Measurements from ENCODE around the gene VENTX.

Gene VENTX, protein sequence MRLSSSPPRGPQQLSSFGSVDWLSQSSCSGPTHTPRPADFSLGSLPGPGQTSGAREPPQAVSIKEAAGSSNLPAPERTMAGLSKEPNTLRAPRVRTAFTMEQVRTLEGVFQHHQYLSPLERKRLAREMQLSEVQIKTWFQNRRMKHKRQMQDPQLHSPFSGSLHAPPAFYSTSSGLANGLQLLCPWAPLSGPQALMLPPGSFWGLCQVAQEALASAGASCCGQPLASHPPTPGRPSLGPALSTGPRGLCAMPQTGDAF

DNA sequence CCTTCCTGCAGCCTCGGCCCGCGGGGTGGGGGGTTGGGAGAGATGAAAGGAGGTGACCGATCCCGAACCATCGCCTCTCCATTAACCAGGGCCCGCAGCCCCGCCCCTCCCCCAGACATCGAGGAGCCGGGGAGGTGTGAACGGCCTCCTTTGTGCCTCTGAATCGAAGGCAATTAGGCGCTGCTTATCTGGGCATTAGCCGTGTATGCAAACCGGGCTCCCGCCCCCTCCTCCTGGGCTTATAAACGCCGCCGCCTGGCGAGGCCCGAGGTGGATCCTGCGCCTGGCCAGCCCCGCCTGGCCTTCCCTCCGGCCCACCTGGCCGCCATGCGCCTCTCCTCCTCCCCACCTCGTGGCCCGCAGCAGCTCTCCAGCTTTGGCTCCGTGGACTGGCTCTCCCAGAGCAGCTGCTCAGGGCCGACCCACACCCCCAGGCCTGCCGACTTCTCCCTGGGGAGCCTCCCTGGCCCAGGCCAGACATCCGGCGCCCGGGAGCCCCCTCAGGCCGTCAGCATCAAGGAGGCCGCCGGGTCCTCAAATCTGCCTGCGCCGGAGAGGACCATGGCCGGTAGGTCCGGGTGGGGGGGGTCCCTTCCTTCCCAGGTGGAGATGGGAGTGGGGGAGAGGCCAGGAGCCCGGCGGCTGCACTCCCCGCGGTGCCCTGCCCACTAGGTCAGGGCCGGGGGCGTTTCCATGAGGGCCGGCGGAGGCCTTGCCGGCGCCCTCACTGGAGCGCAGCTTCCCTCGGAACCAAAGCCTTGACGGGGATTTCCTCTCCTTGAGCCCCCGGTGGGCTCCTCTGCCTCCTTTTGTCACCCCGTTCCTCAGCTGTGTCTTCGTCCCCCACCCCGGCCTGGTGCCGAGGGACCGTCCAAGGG, at the start of gene VENTX:
TSS of gene VENTX (plus strand) at position 268 of the 878 bp plus-strand sequence. CDS start at position 328, 60 bp downstream.
- DNase-seq (ENCODE audit: insufficient read length, low spot score): no peak
- TF ChIP-seq, protein P1, sequence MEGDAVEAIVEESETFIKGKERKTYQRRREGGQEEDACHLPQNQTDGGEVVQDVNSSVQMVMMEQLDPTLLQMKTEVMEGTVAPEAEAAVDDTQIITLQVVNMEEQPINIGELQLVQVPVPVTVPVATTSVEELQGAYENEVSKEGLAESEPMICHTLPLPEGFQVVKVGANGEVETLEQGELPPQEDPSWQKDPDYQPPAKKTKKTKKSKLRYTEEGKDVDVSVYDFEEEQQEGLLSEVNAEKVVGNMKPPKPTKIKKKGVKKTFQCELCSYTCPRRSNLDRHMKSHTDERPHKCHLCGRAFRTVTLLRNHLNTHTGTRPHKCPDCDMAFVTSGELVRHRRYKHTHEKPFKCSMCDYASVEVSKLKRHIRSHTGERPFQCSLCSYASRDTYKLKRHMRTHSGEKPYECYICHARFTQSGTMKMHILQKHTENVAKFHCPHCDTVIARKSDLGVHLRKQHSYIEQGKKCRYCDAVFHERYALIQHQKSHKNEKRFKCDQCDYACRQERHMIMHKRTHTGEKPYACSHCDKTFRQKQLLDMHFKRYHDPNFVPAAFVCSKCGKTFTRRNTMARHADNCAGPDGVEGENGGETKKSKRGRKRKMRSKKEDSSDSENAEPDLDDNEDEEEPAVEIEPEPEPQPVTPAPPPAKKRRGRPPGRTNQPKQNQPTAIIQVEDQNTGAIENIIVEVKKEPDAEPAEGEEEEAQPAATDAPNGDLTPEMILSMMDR (IDR thresholded peaks at IDR 0.05; ENCODE audit: insufficient read depth, missing control alignments): no peak
- FAIRE-seq: no peak

DNA sequence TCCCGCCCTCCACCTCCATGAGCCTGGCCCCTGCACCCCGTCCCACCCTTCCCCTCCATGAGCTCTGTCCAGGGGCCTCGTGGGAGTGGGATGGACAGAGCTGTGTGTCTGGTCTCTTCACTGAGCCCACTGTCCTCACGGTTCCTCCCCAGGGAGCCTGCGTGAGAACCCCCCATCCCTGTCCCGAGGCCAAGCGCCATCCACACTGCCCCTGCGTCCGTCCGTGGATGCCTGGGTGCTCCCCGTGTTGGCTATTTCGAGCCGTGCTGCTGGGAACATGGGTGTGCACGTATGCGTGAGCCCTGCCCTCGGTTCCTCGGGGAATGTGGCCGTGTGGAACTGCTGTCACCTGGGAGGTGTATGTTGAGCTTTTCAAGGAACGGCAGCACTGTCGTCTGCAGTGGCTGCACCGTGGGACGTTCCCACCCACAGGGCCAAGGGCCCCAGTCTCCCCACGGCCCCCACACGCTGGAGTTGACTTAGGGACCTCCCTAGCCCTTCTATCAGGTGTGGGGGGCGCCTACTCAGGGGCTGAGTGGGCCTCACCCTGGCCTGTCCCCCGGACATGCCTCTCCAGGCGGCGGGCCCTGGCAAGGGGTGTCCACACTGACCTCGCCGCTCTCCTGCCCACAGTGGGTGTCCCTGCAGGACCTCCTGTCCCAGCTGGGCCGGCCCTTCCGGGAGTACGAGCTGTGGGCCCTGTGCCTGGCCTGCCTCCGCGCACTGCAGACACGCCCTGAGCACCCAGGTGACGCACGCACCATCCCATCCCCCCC, 49.6 kb upstream of the VENTX start:
- DNase-seq (ENCODE audit: insufficient read length, low spot score): no peak
- FAIRE-seq: no peak
- TF ChIP-seq, protein P1 (IDR thresholded peaks at IDR 0.05; ENCODE audit: insufficient read depth, missing control alignments): no peak

DNA sequence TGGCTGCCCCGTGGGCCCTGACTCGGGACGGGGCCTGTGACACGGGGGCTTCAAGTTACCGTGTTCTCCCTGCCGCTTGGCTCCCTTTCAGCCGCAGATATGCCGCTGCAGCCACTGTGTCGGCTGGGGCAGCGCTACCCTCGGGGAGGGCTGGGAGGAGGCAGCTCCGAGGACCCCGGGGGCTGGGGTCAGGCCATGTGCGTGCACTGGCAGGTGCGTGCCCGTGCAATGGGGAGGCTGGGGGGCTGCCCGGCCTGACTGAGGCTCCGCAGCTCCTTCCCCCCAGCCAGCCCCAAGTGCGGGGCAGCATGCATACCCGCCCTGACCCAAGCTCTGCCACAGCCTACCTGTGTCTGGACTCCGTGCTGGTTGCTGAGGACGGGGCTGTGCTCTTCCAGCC, 48.4 kb upstream of the VENTX start:
- FAIRE-seq (no peak), DNase-seq (ENCODE audit: insufficient read length, low spot score) (no peak)
- TF ChIP-seq, protein P1 (IDR thresholded peaks at IDR 0.05; ENCODE audit: insufficient read depth, missing control alignments): no peak

DNA sequence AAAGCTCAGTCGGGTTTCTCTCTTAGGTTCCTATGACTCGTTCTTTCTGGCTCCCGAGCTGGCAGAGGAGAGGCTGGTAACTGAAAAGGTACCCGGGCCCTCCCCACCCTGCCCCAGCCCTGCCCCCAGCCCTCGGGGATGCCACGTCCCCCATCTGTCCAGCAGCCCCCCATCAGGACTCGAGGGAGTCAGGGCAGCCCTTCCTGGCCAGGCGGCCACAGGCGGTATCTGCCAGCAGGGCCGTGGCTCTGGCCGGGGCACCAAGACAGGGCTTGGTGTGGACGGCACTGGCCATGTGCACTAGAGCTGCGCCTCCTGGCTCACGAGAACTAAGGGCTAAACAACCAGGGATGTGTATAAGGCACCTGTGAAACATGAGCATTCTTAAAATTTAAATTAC, 47.9 kb upstream of the VENTX start:
- FAIRE-seq: no peak
- TF ChIP-seq, protein P1 (IDR thresholded peaks at IDR 0.05; ENCODE audit: insufficient read depth, missing control alignments): no peak
- no peak for DNase-seq (ENCODE audit: insufficient read length, low spot score)

DNA sequence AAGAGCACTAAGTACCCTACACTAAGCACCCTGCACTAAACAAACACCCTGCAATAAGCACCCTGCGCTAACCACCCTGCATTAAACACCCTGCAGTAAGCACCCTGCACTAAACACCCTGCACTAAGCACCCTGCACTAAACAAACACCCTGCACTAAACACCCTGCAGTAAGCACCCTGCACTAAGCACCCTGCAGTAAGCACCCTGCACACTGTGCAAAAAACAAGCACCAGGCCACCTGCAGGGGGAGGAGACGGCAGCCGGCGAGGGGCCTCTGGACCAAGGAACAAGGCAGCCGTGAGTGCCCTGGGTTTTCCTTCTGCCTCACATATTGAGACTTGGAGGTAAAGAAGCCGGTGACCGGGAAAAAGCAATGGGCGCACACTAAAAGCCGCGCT, 47.4 kb upstream of the VENTX start:
- DNase-seq (ENCODE audit: insufficient read length, low spot score): no peak
- no peak for FAIRE-seq
- TF ChIP-seq, protein P1 (IDR thresholded peaks at IDR 0.05; ENCODE audit: insufficient read depth, missing control alignments): no peak

DNA sequence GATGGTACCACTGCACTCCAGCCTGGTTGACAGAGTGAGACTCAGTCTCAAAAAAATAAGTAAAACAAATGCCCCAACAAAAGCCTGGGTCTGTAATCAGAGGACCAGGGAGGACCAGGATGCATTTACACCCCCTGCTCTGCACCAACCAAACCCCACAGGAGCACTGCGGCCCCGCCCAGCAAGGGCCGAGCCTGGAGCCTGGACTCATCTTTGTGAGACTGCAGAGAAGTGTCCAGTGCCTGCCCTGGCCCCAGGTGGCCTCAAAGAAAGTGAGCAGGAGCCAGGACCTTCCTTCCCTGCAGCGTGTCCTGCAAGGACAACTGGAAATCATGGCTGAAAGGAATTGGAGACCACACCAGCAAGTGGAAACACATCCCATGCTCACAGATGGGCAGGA, 46.0 kb upstream of the VENTX start:
- FAIRE-seq: no peak

More for the DNA sequence above, 46.0 kb upstream of the VENTX start:
- no peak for DNase-seq (ENCODE audit: insufficient read length, low spot score)
- TF ChIP-seq, protein P1 (IDR thresholded peaks at IDR 0.05; ENCODE audit: insufficient read depth, missing control alignments): no peak
